Naive thymus-derived CD4-positive, alpha-beta T cell (primary cell): Measurements from ENCODE around the gene ADGRG1. TPM values are rescaled to one million over a fixed set of nuclear protein-coding genes. Genes with fewer than 3 reads are reported as not detected.

ENCODE experiments used
- ATAC-seq: fragments of 150-1000 bp; cut with Tn5 transposase; 2 replicates; pipeline ENCODE4 v1.10.0; 2021; ENCODE audit warnings: mild to moderate bottlenecking, moderate library complexity
- CTCF ChIA-PET: fragments of 350-600 bp; sonication (Branson Sonifier 250); formaldehyde crosslinking; loops from one replicate; lab custom pipeline; 2021; ENCODE audit warnings: antibody characterized with exemption; lab: Charles Lee
- POLR2A ChIA-PET: fragments of 350-600 bp; sonication (Branson Sonifier 250); formaldehyde crosslinking; loops from one replicate; lab custom pipeline; 2021; ENCODE audit warnings: antibody characterized with exemption, inconsistent platforms; lab: Charles Lee
- DNase-seq, 9 donors: peaks; one replicate each; pipeline versions ENCODE4 v3.0.0 to v3.0.0-alpha.2; 2020 to 2022; ENCODE audit warnings: mixed read lengths in 1 of 9
- H3K27ac ChIP-seq: one replicate; pipeline ENCODE4 v1.7.0; 2013; ENCODE audit warnings: mild to moderate bottlenecking, low read depth, low read length, moderate library complexity
- H3K27me3 ChIP-seq, 2 donors: one replicate each; pipeline ENCODE4 v1.7.0; 2013; ENCODE audit warnings: low read length in 2 of 2, mild to moderate bottlenecking in 2 of 2, moderate library complexity in 2 of 2; ENCODE audit not compliant: control insufficient read depth in 2 of 2, insufficient read depth in 2 of 2
- H3K36me3 ChIP-seq, 3 experiments: 1 replicate in 2 of 3; 2 replicates in 1 of 3; pipeline ENCODE4 v1.7.0; 2013; ENCODE audit warnings: low read length in 3 of 3, mild to moderate bottlenecking in 3 of 3, moderate library complexity in 1 of 3; ENCODE audit not compliant: insufficient read depth in 3 of 3, control insufficient read depth in 2 of 3
- H3K4me1 ChIP-seq, 2 donors: one replicate each; pipeline ENCODE4 v1.7.0; 2013; ENCODE audit warnings: low read length in 2 of 2, mild to moderate bottlenecking in 2 of 2, moderate library complexity in 1 of 2; ENCODE audit not compliant: control insufficient read depth in 2 of 2, insufficient read depth in 2 of 2
- H3K4me3 ChIP-seq: 2 replicates; pipeline ENCODE4 v1.7.0; 2013; ENCODE audit warnings: mild to moderate bottlenecking, low read length
- H3K9me3 ChIP-seq, 3 experiments: 1 replicate in 2 of 3; 2 replicates in 1 of 3; pipeline ENCODE4 v1.7.0; 2013; ENCODE audit warnings: low read length in 3 of 3; ENCODE audit not compliant: control insufficient read depth in 2 of 3
- H3K27ac Mint-ChIP-seq, 9 donors: one replicate each; pipeline ENCODE4 v1.8.0; 2020 to 2022; ENCODE audit warnings: mixed read lengths in 9 of 9, mild to moderate bottlenecking in 8 of 9, moderate library complexity in 5 of 9, inconsistent platforms in 2 of 9
- H3K27me3 Mint-ChIP-seq, 5 donors: one replicate each; pipeline ENCODE4 v1.8.0; 2021 to 2022; ENCODE audit warnings: mixed read lengths in 5 of 5, mild to moderate bottlenecking in 1 of 5
- H3K36me3 Mint-ChIP-seq, 5 donors: one replicate each; pipeline ENCODE4 v1.8.0; 2020 to 2022; ENCODE audit warnings: mixed read lengths in 5 of 5, mild to moderate bottlenecking in 3 of 5, inconsistent platforms in 1 of 5
- H3K4me1 Mint-ChIP-seq, 7 donors: one replicate each; pipeline ENCODE4 v1.8.0; 2020 to 2022; ENCODE audit warnings: mixed read lengths in 7 of 7, mild to moderate bottlenecking in 3 of 7, inconsistent platforms in 1 of 7
- H3K4me3 Mint-ChIP-seq, 10 donors: one replicate each; pipeline ENCODE4 v1.8.0; 2020 to 2022; ENCODE audit warnings: mild to moderate bottlenecking in 10 of 10, mixed read lengths in 10 of 10, moderate library complexity in 6 of 10, inconsistent platforms in 2 of 10
- H3K9me3 Mint-ChIP-seq, 11 donors: one replicate each; pipeline ENCODE4 v1.8.0; 2020 to 2022; ENCODE audit warnings: mixed read lengths in 11 of 11, mild to moderate bottlenecking in 4 of 11, inconsistent platforms in 1 of 11, moderate library complexity in 1 of 11
- intact Hi-C, 2 donors: fragments of 100-400 bp; cut with micrococcal nuclease; formaldehyde crosslinking; loops; one replicate each; pipeline ENCODE4 v1.15.1; 2023
- polyA plus RNA-seq, 2 donors: library from polyadenylated mRNA; unstranded; fragments of 300-500 nt; fragmentation: Illumina TruSeq; gene quantifications; one replicate each; pipeline ENCODE4 v1.2.3, GENCODE V29; 2021
- total RNA-seq, 6 experiments: library from RNA in 5 of 6; stranded (reverse) in 5 of 6; gene quantifications; 1 replicate in 5 of 6; 2 replicates in 1 of 6; pipeline ENCODE4 v1.2.3 and lab custom pipeline; 2021 to 2026

ADGRG1 gene
- total and polyA plus RNA-seq, 7 experiments from 2014 or later: 0.07 to 96.0 (median 1.5) TPM

DNA sequence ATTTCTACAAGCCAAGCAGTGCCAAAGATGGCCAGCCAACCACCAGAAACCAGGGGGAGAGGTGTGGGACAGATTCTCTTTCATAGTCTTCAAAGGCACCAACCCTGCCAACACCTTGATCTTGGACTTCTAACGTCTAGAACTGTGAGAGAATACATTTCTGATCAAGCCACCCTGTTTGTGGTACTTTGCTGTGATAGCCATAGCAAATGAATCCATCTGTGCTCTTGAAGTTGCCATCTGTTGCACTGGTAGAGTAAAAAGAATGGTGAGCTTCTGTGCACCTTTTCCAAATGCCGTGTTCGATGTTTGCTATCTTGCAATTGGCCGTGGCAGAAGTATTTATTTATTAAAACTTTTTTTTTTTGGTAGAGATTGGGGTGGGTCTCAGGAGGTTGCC, 16.7 kb upstream of the ADGRG1 start:
- H3K36me3 ChIP-seq: no peaks in the 10 kb centered on the region
- intact Hi-C loops: no loop called here
- H3K27ac ChIP-seq: no peak overlapping the region
- H3K9me3 ChIP-seq: no peaks in the 10 kb centered on the region
- no peak overlapping the region for H3K4me3 ChIP-seq
- H3K4me1 ChIP-seq: peaks cover 10 to 43% of the 10 kb centered on the region in 2 donors
- H3K36me3 Mint-ChIP-seq: no peaks in the 10 kb centered on the region
- POLR2A ChIA-PET: no interaction called here
- H3K4me1 Mint-ChIP-seq: peaks cover 7 to 45% (median 13%) of the 10 kb centered on the region in 7 donors
- no peak overlapping the region for H3K4me3 Mint-ChIP-seq
- CTCF ChIA-PET: no interaction called here
- DNase-seq (no peak), ATAC-seq (no peak)
- H3K27me3 Mint-ChIP-seq: no peaks in the 10 kb centered on the region
- no peak overlapping the region for H3K27ac Mint-ChIP-seq
- H3K27me3 ChIP-seq: no peaks in the 10 kb centered on the region
- no peaks in the 10 kb centered on the region for H3K9me3 Mint-ChIP-seq

DNA sequence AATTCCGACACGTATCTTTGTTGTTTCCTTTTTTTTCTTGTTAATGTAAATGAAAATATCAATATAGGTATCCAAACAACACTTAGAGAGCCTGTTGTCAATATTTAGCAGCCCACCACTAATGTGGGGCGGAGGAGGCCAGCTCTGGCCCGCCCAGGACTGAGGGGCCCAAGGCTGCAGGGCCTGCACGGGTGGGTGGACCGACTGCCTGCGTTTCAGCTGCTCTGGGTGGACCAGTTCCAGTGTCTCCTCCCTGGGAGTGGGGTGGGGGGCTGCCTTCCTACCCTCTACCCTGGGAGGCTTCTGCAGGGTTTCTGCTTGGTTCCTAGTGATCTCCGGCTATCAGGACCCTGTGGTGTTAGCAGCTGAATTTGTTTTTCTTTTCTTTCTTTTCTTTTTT, 15.9 kb upstream of the ADGRG1 start:
- intact Hi-C loops: no loop called here
- H3K9me3 Mint-ChIP-seq: no peaks in the 10 kb centered on the region
- Histone ChIP-seq H3K4me1 (peaks cover 10 to 46% of the 10 kb centered on the region in 2 donors), H3K4me3 (no peak overlapping the region), H3K27ac (no peak overlapping the region), H3K27me3 (no peaks in the 10 kb centered on the region), H3K9me3 (no peaks in the 10 kb centered on the region), H3K36me3 (no peaks in the 10 kb centered on the region)
- no peak for ATAC-seq
- no peaks in the 10 kb centered on the region for H3K36me3 Mint-ChIP-seq
- H3K27ac Mint-ChIP-seq: no peak overlapping the region
- POLR2A ChIA-PET: interaction anchor here (0.5 kb wide), 1 partner anchor 174 kb away, joined by 3 read pairs; no protein-coding TSS in a partner anchor
- no peak for DNase-seq
- peaks cover 7 to 45% (median 13%) of the 10 kb centered on the region in 7 donors for H3K4me1 Mint-ChIP-seq
- H3K27me3 Mint-ChIP-seq: no peaks in the 10 kb centered on the region
- CTCF ChIA-PET: no interaction called here
- H3K4me3 Mint-ChIP-seq: no peak overlapping the region

DNA sequence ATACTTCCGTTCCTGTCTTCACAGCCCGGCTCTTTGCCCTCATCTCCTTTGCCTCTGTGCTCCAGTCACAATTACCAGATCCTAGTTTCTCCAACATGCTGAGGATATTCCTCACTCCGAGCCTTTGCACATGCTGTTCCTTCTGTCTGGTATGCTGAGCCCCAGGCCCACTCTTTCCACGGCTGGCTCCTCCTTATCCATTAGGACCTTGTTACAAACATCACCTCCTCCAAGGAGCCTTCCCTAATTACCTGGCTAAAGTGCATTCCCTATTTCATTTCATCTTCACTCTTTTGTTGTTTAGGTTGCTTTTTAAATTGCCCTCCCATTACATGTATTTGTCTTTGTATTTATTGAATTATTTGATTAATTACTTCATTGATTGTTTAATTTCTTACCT, 14.9 kb upstream of the ADGRG1 start:
- ATAC-seq (no peak), DNase-seq (no peak)
- Histone ChIP-seq H3K27me3 (no peaks in the 10 kb centered on the region), H3K4me3 (no peak overlapping the region), H3K27ac (no peak overlapping the region), H3K9me3 (no peaks in the 10 kb centered on the region), H3K4me1 (peaks cover 10 to 46% of the 10 kb centered on the region in 2 donors), H3K36me3 (no peaks in the 10 kb centered on the region)
- intact Hi-C loops: no loop called here
- Mint-ChIP-seq H3K36me3 (no peaks in the 10 kb centered on the region), H3K4me3 (no peak overlapping the region), H3K9me3 (no peaks in the 10 kb centered on the region), H3K27me3 (no peaks in the 10 kb centered on the region), H3K27ac (no peak overlapping the region), H3K4me1 (peaks cover 7 to 38% (median 13%) of the 10 kb centered on the region in 7 donors)
- POLR2A ChIA-PET: no interaction called here
- CTCF ChIA-PET: interaction anchor here (1.4 kb wide), 1 partner anchor 12 kb away, joined by 3 read pairs; no protein-coding TSS in a partner anchor

DNA sequence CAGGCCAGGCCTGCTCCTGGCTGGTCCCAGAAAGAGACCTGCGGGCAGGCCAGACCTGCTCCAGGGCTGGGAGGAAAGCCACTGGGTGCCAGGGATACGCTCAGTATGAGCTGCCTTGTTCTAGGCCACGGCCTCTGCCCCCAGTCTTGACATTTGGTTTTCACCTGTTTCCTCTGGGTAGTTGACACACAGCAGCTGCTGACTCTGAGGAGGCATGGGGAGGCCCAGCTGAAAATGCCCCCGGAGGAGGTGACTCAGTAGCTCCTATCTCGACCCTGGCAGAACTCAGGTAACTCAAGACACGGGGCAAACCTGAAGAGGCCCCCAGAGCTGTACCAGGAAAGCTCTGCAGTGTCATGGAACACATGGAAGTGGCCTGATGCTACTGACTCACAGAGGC, 13.9 kb upstream of the ADGRG1 start:
- no peaks in the 10 kb centered on the region for H3K27me3 ChIP-seq
- H3K4me1 Mint-ChIP-seq: peaks cover 4 to 28% (median 9%) of the 10 kb centered on the region in 7 donors
- H3K4me3 ChIP-seq: no peak overlapping the region
- H3K27ac Mint-ChIP-seq: peak overlapping the region in 3 of 9 donors; percentile 2 to 23 (median 16)
- H3K27ac ChIP-seq: no peak overlapping the region
- intact Hi-C loops: no loop called here
- ChIA-PET CTCF (interaction anchor here (1.4 kb wide), 1 partner anchor 13 kb away, joined by 3 read pairs; no protein-coding TSS in a partner anchor), POLR2A (no interaction called here)
- H3K36me3 ChIP-seq: no peaks in the 10 kb centered on the region
- peaks cover 6 to 36% of the 10 kb centered on the region in 2 donors for H3K4me1 ChIP-seq
- H3K9me3 Mint-ChIP-seq: no peaks in the 10 kb centered on the region
- H3K27me3 Mint-ChIP-seq: no peaks in the 10 kb centered on the region
- DNase-seq: peak in 1 of 9 donors; percentile 36
- no peak for ATAC-seq
- no peak overlapping the region for H3K4me3 Mint-ChIP-seq
- no peaks in the 10 kb centered on the region for H3K9me3 ChIP-seq
- no peaks in the 10 kb centered on the region for H3K36me3 Mint-ChIP-seq

DNA sequence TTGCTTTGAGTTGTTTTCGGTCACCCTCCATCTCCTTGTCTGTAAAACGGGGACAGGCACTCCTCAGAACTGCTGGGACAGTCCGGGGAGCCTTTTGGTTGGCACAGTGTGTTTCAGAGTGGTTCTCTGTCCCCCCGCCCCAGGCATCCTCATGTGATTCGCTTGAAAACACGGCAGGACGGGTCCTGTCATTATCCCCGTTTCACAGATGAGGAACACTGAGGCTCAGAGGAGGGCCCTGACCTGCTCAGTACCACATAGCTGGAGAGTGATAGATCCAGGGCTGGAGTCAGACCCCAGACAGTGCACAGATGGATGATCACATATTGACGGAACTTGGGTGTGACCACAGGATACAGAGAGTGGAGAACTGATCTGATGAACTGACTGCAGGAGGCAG, 13.5 kb upstream of the ADGRG1 start:
- H3K27ac Mint-ChIP-seq: peak overlapping the region in 2 of 9 donors; percentile 16 to 54
- ATAC-seq: no peak
- ChIA-PET POLR2A (no interaction called here), CTCF (no interaction called here)
- H3K27me3 ChIP-seq: no peaks in the 10 kb centered on the region
- DNase-seq: no peak
- H3K9me3 Mint-ChIP-seq: no peaks in the 10 kb centered on the region
- H3K4me1 ChIP-seq: peaks cover 2 to 32% of the 10 kb centered on the region in 2 donors
- no peaks in the 10 kb centered on the region for H3K27me3 Mint-ChIP-seq
- no peaks in the 10 kb centered on the region for H3K9me3 ChIP-seq
- no peaks in the 10 kb centered on the region for H3K36me3 Mint-ChIP-seq
- no peak overlapping the region for H3K4me3 ChIP-seq
- no peak overlapping the region for H3K27ac ChIP-seq
- H3K36me3 ChIP-seq: no peaks in the 10 kb centered on the region
- no peak overlapping the region for H3K4me3 Mint-ChIP-seq
- peaks cover under 1 to 23% (median 4%) of the 10 kb centered on the region in 7 donors for H3K4me1 Mint-ChIP-seq
- intact Hi-C loops: no loop called here

DNA sequence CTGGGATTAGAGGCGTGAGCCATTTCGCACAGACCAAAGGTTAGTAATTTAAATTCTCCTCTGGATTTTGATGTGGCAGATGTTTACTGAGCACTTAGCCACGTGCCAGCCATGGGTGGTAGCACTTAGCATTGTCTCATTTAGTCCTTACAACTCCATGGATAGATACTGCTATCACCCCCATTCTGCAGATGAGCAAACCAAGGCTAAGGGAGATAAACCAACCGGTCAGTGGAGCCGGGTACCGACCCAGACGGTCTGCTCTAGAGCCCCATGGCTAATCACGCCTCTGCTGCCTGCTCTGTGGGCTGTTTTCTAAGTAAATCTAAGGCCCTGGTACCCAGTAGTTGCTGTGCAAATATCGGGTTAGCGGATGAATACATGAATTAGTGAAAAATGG, 12.6 kb upstream of the ADGRG1 start:
- no peaks in the 10 kb centered on the region for H3K9me3 Mint-ChIP-seq
- ChIA-PET POLR2A (no interaction called here), CTCF (no interaction called here)
- peaks cover 0 to 23% of the 10 kb centered on the region in 2 donors for H3K4me1 ChIP-seq
- H3K27ac Mint-ChIP-seq: peak overlapping the region in 1 of 9 donors; percentile 23
- no peak for ATAC-seq
- peaks cover 0 to 15% (median 0%) of the 10 kb centered on the region in 7 donors for H3K4me1 Mint-ChIP-seq
- no peaks in the 10 kb centered on the region for H3K36me3 Mint-ChIP-seq
- intact Hi-C loops: no loop called here
- H3K4me3 ChIP-seq: no peak overlapping the region
- H3K9me3 ChIP-seq: no peaks in the 10 kb centered on the region
- no peak overlapping the region for H3K4me3 Mint-ChIP-seq
- H3K27me3 Mint-ChIP-seq: no peaks in the 10 kb centered on the region
- DNase-seq: no peak
- H3K27me3 ChIP-seq: no peaks in the 10 kb centered on the region
- H3K27ac ChIP-seq: no peak overlapping the region
- H3K36me3 ChIP-seq: no peaks in the 10 kb centered on the region

DNA sequence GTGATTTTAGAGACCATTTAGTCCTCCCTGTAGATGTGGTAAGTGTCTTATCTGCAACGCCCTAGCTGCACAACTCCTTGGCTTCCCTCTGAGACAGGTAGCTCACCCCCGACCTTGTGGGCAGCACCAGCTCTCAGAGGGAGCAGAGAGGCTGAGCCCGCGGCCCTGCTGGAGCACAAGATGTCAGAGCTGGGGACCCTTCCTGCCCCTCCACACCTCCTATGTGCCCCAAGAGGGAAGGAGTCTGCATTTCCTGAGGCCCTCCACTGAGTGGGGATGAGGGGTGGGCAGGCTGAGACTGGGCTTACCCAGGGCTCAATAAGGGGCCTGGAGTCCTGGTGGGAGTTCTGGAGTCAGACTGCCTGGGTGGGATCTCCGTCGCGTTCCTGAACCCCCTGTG, 12.2 kb upstream of the ADGRG1 start:
- no peaks in the 10 kb centered on the region for H3K9me3 ChIP-seq
- H3K27ac Mint-ChIP-seq: peak overlapping the region in 1 of 9 donors; percentile 23
- peaks cover 0 to 12% (median 0%) of the 10 kb centered on the region in 7 donors for H3K4me1 Mint-ChIP-seq
- CTCF ChIA-PET: no interaction called here
- H3K27me3 Mint-ChIP-seq: no peaks in the 10 kb centered on the region
- intact Hi-C loops: no loop called here
- H3K36me3 Mint-ChIP-seq: no peaks in the 10 kb centered on the region
- no peak overlapping the region for H3K4me3 ChIP-seq
- POLR2A ChIA-PET: no interaction called here
- no peak for DNase-seq
- no peaks in the 10 kb centered on the region for H3K9me3 Mint-ChIP-seq
- H3K4me1 ChIP-seq: peaks cover 0 to 20% of the 10 kb centered on the region in 2 donors
- H3K27ac ChIP-seq: no peak overlapping the region
- no peak for ATAC-seq
- H3K36me3 ChIP-seq: no peaks in the 10 kb centered on the region
- H3K27me3 ChIP-seq: no peaks in the 10 kb centered on the region
- H3K4me3 Mint-ChIP-seq: no peak overlapping the region
